Activated B cell treated with CpG ODN at 0.5 μM for 24 hours (primary cell): ENCODE results near the gene PAF1. TPM values are rescaled to one million over a fixed set of nuclear protein-coding genes. Genes with fewer than 3 reads are reported as not detected.
"Not testable (repeated sequence)": the region's sequence is repeated elsewhere in the genome, so short reads cannot be mapped to it uniquely, and the experiment has no call there.

Experiments used
- ATAC-seq: fragments of 200-7000 bp; cut with Tn5 transposase; one replicate; pipeline ENCODE4 v1.10.0; 2021; ENCODE audit warnings: low read depth, mild to moderate bottlenecking, moderate library complexity
- CTCF ChIA-PET: fragments of 350-600 bp; sonication (Branson Sonifier 250); formaldehyde crosslinking; loops from one replicate; lab custom pipeline; 2021; ENCODE audit warnings: antibody characterized with exemption; lab: Charles Lee
- POLR2A ChIA-PET: fragments of 350-600 bp; sonication (Branson Sonifier 250); formaldehyde crosslinking; loops from one replicate; lab custom pipeline; 2021; ENCODE audit warnings: antibody characterized with exemption; lab: Charles Lee
- DNase-seq: peaks from one replicate; pipeline ENCODE4 v3.0.0; 2022
- H3K27ac Mint-ChIP-seq: one replicate; pipeline ENCODE4 v1.8.0; 2020; ENCODE audit warnings: mixed read lengths
- H3K27me3 Mint-ChIP-seq: one replicate; pipeline ENCODE4 v1.8.0; 2021; ENCODE audit warnings: mixed read lengths
- H3K36me3 Mint-ChIP-seq: one replicate; pipeline ENCODE4 v1.8.0; 2021; ENCODE audit warnings: low read depth, mixed read lengths
- H3K4me1 Mint-ChIP-seq: one replicate; pipeline ENCODE4 v1.8.0; 2021; ENCODE audit warnings: mixed read lengths
- H3K4me3 Mint-ChIP-seq: one replicate; pipeline ENCODE4 v1.8.0; 2020; ENCODE audit warnings: mild to moderate bottlenecking, mixed read lengths
- H3K9me3 Mint-ChIP-seq: one replicate; pipeline ENCODE4 v1.8.0; 2020; ENCODE audit warnings: mixed read lengths
- intact Hi-C: fragments of 100-400 bp; cut with micrococcal nuclease; formaldehyde crosslinking; loops from one replicate; pipeline ENCODE4 v1.15.1; 2024
- total RNA-seq: library from RNA; stranded (reverse); gene quantifications from 2 replicates; pipeline ENCODE4 v1.2.3, GENCODE V29; 2022
- TF ChIP-seq, protein P1 (sequence below): fragments of 200-600 bp; IDR thresholded peaks from one replicate; pipeline ENCODE4 v1.8.0; 2022; ENCODE audit warnings: antibody characterized with exemption, mild to moderate bottlenecking

The PAF1 gene
- total RNA-seq, 1 donor from 2014 or later, result 52.4 TPM

DNA sequence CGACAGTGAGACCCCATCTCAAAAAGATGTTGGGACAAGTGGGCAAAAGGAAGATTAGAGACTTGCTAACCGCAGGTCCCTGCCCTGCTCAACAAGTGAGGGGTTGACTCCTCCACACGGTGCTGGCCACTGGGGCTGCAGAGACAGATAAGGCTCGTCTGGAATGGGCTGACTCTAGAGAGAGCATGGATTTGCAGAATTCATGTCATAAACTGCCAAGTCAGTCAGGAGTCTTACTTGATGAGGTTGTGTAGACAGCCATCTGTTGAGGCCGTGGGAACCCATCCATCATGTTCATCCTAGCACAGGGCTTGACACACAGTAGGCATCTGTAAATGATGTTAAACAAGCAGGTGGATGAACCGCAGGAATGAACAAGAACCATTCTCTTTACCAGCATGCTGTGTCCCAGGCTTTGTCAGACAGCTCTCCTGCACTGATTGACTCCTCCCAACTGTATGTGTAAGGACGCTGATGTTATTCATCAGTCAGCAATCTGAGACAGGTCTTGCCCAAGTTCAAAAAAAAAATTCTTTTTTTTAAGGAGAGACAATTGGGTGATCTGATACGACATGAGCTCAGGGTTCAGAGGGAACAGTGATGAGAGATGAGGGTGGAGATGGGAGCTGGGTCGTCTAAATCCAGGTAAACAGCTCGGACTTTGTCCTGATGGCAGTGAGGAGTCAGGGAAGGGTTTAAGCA, 8.8 kb downstream of the PAF1 start:
- TF ChIP-seq, protein P1, sequence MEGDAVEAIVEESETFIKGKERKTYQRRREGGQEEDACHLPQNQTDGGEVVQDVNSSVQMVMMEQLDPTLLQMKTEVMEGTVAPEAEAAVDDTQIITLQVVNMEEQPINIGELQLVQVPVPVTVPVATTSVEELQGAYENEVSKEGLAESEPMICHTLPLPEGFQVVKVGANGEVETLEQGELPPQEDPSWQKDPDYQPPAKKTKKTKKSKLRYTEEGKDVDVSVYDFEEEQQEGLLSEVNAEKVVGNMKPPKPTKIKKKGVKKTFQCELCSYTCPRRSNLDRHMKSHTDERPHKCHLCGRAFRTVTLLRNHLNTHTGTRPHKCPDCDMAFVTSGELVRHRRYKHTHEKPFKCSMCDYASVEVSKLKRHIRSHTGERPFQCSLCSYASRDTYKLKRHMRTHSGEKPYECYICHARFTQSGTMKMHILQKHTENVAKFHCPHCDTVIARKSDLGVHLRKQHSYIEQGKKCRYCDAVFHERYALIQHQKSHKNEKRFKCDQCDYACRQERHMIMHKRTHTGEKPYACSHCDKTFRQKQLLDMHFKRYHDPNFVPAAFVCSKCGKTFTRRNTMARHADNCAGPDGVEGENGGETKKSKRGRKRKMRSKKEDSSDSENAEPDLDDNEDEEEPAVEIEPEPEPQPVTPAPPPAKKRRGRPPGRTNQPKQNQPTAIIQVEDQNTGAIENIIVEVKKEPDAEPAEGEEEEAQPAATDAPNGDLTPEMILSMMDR, result no peak
- intact Hi-C loops, result no loop called here
- POLR2A ChIA-PET, result interaction anchor here (1.7 kb wide), 1 partner anchor 9 kb away, joined by 5 read pairs; the partner anchor contains the start of genes MED29 and PAF1
- Mint-ChIP-seq H3K36me3 (peaks cover 94% of the 10 kb centered on the region), H3K9me3 (no peaks in the 10 kb centered on the region), H3K4me1 (peaks cover 5% of the 10 kb centered on the region), H3K4me3 (no peak overlapping the region), H3K27me3 (no peaks in the 10 kb centered on the region), H3K27ac (peak overlapping the region; percentile 19)
- ATAC-seq (no peak), DNase-seq (no peak)
- CTCF ChIA-PET, result interaction anchor here (0.6 kb wide), 1 partner anchor 16 kb away, joined by 3 read pairs; no protein-coding TSS in a partner anchor

- ATAC-seq (no peak), DNase-seq (no peak)
- H3K9me3 Mint-ChIP-seq, result no peaks in the 10 kb centered on the region
- CTCF ChIA-PET, result no interaction called here
- no peak overlapping the region for H3K4me3 Mint-ChIP-seq
- TF ChIP-seq, protein P1, result no peak
- intact Hi-C loops, result no loop called here
- POLR2A ChIA-PET, result no interaction called here
- peaks cover 5% of the 10 kb centered on the region for H3K4me1 Mint-ChIP-seq
- H3K36me3 Mint-ChIP-seq, result peaks cover 93% of the 10 kb centered on the region
- no peaks in the 10 kb centered on the region for H3K27me3 Mint-ChIP-seq
- H3K27ac Mint-ChIP-seq, result no peak overlapping the region
Observed at GRCh38 chr19:39380521-39381502, 10.1 kb downstream of the PAF1 start.

GRCh38 chr19:39379865-39380396, 11.0 kb downstream of the PAF1 start:
- intact Hi-C loops, result no loop called here
- TF ChIP-seq, protein P1, result no peak
- no peak for ATAC-seq
- ChIA-PET POLR2A (no interaction called here), CTCF (no interaction called here)
- peaks cover 93% of the 10 kb centered on the region for H3K36me3 Mint-ChIP-seq
- no peaks in the 10 kb centered on the region for H3K4me1 Mint-ChIP-seq
- H3K27me3 Mint-ChIP-seq, result no peaks in the 10 kb centered on the region
- no peak overlapping the region for H3K27ac Mint-ChIP-seq
- H3K9me3 Mint-ChIP-seq, result no peaks in the 10 kb centered on the region
- no peak overlapping the region for H3K4me3 Mint-ChIP-seq
- no peak for DNase-seq

- intact Hi-C loops, H3K4me3 Mint-ChIP-seq, ATAC-seq, H3K27me3 Mint-ChIP-seq, CTCF ChIA-PET, H3K4me1 Mint-ChIP-seq, DNase-seq, POLR2A ChIA-PET, H3K9me3 Mint-ChIP-seq, H3K27ac Mint-ChIP-seq: not testable (repeated sequence)
- peaks cover 92% of the 10 kb centered on the region for H3K36me3 Mint-ChIP-seq
Observed at GRCh38 chr19:39379366-39379765, 11.5 kb downstream of the PAF1 start.

- ChIA-PET POLR2A (no interaction called here), CTCF (interaction anchor here (1.1 kb wide), 1 partner anchor 24 kb away, joined by 3 read pairs; no protein-coding TSS in a partner anchor)
- DNase-seq (no peak), ATAC-seq (no peak)
- no peaks in the 10 kb centered on the region for H3K9me3 Mint-ChIP-seq
- no peaks in the 10 kb centered on the region for H3K27me3 Mint-ChIP-seq
- no peaks in the 10 kb centered on the region for H3K4me1 Mint-ChIP-seq
- H3K36me3 Mint-ChIP-seq, result peaks cover 82% of the 10 kb centered on the region
- H3K27ac Mint-ChIP-seq, result no peak overlapping the region
- no peak overlapping the region for H3K4me3 Mint-ChIP-seq
- TF ChIP-seq, protein P1, result no peak
- intact Hi-C loops, result no loop called here
Observed at GRCh38 chr19:39377373-39378362, 13.2 kb downstream of the PAF1 start.
